Gastrocnemius medialis (tissue), 4 donors: ENCODE results near the gene PLXDC2.

Source experiments
- CTCF ChIP-seq, 5 experiments: fragments of 450-650 bp in 3 of 5; fragments of 200-600 bp in 2 of 5; sonication (generic) in 2 of 5; IDR thresholded peaks in 4 of 5; conservative IDR thresholded peaks in 1 of 5; 1 replicate in 4 of 5; 2 replicates in 1 of 5; pipeline ENCODE4 v1.5.1; 2016 to 2019; ENCODE audit warnings: antibody characterized with exemption in 5 of 5, mild to moderate bottlenecking in 3 of 5, moderate library complexity in 3 of 5
- POLR2A ChIP-seq, 2 donors: fragments of 450-650 bp; IDR thresholded peaks; one replicate each; pipeline ENCODE4 v1.6.1; 2017; ENCODE audit warnings: antibody characterized with exemption in 2 of 2, mild to moderate bottlenecking in 2 of 2, moderate library complexity in 2 of 2

GRCh38 chr10:19913987-19914386, 97.8 kb downstream of the PLXDC2 start:
- TF ChIP-seq POLR2A (IDR thresholded peaks at IDR 0.05) (no peak), CTCF (IDR thresholded peaks at IDR 0.05 in 4 of 5, conservative IDR thresholded peaks at IDR 0.05 in 1 of 5) (no peak)
